Measurements from ENCODE around the gene CYP3A5.

DNA sequence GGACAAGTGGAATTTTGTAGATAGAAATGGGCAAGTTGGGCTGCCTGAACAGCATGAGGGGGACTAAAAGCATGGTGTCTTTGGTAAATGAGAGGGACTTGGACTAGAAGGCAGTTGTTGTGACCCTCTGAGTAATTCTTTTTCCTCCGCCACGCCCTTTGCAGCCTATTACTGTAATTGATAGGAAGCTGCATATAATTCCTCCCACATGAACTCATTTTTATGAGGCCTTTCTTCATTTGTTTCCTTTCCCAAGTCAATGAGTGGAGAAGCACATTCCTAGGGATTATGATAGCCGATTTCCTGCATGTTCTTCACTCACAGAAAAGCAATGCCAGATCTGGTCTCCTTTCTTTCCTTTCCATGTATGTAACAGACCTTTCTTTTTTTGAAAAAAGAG is 35.4 kb downstream of the CYP3A5 start:
- TF ChIP-seq, protein P1, sequence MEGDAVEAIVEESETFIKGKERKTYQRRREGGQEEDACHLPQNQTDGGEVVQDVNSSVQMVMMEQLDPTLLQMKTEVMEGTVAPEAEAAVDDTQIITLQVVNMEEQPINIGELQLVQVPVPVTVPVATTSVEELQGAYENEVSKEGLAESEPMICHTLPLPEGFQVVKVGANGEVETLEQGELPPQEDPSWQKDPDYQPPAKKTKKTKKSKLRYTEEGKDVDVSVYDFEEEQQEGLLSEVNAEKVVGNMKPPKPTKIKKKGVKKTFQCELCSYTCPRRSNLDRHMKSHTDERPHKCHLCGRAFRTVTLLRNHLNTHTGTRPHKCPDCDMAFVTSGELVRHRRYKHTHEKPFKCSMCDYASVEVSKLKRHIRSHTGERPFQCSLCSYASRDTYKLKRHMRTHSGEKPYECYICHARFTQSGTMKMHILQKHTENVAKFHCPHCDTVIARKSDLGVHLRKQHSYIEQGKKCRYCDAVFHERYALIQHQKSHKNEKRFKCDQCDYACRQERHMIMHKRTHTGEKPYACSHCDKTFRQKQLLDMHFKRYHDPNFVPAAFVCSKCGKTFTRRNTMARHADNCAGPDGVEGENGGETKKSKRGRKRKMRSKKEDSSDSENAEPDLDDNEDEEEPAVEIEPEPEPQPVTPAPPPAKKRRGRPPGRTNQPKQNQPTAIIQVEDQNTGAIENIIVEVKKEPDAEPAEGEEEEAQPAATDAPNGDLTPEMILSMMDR (IDR thresholded peaks at IDR 0.05; ENCODE audit: borderline replicate concordance, extremely low read depth, low read length, poor library complexity, severe bottlenecking): no peak
- no peak for TF ChIP-seq EZH2 (IDR thresholded peaks at IDR 0.05; ENCODE audit: borderline replicate concordance, low read depth, low read length, severe bottlenecking)
